ENCODE measurements around the gene AP4B1.

DNA sequence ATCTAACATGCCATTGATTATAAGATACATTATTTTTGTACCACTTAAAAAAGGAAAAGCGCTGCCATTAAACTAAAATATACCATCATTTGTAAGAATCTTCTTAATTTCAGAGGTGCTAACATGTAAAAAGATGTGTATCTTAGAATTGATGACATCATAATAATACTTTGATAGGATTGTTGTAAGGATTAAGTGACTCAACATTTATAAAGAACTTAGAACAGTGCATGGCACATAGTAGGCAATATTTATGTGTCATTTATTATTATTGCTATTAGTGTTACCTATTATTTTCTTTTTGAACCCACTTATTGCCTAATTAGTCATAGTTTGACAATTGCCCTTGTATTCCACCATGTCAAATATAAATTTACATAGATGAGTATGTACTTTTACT, 46.3 kb upstream of the AP4B1 start:
- TF ChIP-seq, protein P1, sequence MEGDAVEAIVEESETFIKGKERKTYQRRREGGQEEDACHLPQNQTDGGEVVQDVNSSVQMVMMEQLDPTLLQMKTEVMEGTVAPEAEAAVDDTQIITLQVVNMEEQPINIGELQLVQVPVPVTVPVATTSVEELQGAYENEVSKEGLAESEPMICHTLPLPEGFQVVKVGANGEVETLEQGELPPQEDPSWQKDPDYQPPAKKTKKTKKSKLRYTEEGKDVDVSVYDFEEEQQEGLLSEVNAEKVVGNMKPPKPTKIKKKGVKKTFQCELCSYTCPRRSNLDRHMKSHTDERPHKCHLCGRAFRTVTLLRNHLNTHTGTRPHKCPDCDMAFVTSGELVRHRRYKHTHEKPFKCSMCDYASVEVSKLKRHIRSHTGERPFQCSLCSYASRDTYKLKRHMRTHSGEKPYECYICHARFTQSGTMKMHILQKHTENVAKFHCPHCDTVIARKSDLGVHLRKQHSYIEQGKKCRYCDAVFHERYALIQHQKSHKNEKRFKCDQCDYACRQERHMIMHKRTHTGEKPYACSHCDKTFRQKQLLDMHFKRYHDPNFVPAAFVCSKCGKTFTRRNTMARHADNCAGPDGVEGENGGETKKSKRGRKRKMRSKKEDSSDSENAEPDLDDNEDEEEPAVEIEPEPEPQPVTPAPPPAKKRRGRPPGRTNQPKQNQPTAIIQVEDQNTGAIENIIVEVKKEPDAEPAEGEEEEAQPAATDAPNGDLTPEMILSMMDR (IDR thresholded peaks at IDR 0.05): no peak
- TF ChIP-seq POLR2A (IDR thresholded peaks at IDR 0.05): no peak
- no peak for TF ChIP-seq POLR2AphosphoS5 (IDR thresholded peaks at IDR 0.05)
- no peak for TF ChIP-seq EP300 (IDR thresholded peaks at IDR 0.05)

Data from gastroesophageal sphincter (tissue), 3 donors.